Activated gamma-delta T cell (primary cell): ENCODE results near the gene LOC101059915.

Source experiments
- DNase-seq: peaks from one replicate; lab custom pipeline; 2025; lab: John Stamatoyannopoulos, UW

The LOC101059915 gene

DNA sequence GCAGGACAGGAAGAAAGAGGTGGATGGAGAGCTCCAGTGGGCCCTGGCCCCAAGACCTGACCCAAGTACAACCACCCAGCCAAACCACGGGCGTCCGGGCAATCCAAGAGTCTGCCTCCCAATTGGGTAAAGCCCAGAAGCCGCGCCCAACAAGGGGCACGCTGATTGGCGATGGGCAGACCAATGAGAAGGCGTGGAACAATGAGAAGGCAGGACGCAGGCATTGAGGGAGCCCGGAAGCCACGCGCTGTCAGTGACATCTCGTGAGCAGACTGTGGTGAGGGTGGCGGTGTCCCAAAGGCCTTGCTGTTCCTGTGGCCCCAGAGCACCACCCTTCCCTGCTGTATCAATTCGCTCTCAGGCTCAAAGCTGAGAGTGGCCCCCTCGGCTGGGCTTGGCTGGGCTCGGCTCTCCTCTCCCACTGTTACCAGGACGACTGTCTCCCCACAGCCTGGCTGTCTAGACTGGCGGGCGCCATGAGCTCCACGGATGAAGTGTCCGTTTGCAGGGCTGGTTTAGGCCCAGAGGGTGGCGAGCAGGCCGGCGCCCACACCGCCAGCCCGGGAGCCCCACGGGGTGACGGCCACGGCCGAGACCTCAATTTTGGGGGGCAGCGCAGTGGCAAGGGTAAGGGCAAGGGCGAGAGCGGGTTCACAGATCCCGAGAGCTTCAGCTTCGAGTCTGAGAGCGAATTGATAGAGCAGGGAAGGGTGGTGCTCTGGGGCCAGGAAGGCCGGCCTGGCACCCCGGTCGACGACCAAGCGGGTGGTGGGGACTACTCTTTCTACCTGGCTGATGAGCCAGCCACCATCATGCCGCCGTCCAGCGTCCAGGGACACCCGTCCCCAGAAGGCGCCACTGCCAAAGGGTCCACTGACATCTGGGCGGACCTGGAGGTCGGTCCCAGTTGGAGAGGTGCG is at the start of gene LOC101059915:
LOC101059915 (plus strand) TSS at position 219 of the 920 bp plus-strand sequence.
- no peak for DNase-seq

DNA sequence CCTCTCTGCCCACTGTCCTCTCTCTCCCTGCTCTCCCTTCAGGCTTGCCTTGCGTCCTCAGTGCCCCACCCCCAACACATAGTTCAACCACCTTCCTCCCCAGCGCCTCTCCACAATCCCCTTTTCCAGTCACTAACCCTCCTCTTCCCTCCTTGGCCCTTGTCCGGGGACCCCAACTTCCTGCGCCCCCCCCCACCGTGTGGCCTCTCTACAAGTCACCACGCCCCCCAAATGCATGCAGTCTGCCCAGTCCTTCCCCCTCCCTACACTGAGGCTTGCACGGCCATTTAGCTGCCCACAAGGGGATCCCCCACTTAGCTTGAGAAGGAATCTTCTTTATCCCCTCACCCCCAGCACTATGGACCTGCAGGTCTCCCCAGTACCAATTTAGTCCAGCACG is 49.6 kb upstream of the LOC101059915 start:
- DNase-seq, result no peak

DNA sequence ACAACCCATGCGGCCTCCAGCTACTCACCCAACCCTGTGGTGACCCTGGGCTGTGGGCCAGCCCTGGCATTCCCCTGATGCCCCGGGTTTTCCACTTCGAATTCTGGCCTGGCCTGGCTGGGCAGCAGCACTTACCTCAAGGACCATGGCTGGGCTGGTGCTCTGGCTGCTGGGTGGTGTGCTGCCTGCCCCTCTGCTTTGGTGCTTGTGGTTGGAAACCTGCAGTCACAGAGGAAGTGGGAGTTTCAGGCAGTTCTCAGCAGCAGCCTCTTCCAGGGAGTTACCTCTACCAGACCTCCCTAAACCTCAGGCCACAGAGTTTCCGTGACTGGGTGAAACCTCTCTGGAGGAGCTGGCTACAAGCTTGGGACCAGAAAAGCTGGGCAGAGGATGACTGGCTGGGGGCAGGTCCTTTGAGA is 49.0 kb upstream of the LOC101059915 start, which contains the start of gene CXCR3:
CXCR3 (minus strand) TSS at position 209 of the 419 bp plus-strand sequence; CDS start at position 147, 62 bp downstream.
- peak; percentile 35 for DNase-seq

GRCh38 chrX:71618787-71619186 is 48.6 kb upstream of the LOC101059915 start:
- DNase-seq, result no peak

DNA sequence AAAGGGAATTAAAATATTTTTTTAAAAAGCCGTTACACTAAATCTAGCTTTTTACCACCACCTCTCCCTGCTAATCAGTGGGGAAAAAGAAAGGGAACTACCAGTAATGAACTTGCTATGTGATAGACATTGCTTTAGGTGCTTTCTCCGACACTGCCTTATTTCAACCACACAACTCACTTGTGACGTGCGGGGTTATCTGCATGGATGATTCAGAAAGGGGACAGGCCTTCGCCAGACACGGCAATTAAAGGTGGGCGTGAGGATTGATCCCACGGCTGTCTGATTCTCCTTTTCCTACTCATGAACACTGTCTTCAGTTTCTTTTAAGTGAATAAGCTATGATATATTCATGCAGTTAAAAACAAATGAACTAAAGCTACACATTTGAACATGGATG is 48.2 kb upstream of the LOC101059915 start:
- no peak for DNase-seq

DNA sequence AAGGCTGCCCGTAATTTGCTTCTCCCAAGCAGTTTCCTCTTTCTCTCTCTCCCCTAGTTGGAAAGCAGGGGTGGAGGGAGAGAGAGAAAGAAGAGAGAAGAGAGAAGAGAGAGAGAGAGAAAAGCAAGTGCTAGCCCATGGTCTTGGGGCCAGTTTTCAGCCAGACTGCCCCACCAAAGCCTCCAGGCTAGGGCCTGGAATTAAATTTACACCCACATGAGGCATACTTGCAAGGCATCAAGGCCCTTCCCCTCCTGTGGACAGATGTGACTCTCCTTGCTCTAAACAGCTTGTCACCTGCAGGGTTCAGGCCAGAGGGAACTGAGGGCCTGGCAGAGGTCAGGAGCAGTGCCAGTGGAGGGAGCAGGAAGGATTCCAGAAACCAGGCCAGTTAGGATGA is 47.4 kb upstream of the LOC101059915 start:
- no peak for DNase-seq

DNA sequence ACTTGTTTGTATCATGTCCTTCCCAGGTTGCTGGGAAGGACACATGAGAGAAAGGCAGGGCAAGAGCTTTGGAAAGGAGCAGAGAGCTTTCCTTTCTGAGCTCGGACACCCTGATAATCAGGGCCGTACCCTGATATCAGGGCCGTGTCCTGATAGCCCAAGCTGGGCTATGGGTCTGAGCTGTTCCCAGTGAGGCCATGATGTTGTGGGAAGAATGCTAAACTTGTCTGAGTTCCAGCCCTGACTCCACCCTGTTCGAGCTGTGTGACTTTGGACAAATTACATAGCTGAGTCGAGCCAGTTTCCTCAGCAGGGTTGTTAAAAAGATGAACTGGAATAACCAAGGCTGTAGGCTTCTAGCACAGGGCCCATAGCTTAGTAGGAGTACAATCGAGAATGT is 45.7 kb upstream of the LOC101059915 start:
- no peak for DNase-seq

DNA sequence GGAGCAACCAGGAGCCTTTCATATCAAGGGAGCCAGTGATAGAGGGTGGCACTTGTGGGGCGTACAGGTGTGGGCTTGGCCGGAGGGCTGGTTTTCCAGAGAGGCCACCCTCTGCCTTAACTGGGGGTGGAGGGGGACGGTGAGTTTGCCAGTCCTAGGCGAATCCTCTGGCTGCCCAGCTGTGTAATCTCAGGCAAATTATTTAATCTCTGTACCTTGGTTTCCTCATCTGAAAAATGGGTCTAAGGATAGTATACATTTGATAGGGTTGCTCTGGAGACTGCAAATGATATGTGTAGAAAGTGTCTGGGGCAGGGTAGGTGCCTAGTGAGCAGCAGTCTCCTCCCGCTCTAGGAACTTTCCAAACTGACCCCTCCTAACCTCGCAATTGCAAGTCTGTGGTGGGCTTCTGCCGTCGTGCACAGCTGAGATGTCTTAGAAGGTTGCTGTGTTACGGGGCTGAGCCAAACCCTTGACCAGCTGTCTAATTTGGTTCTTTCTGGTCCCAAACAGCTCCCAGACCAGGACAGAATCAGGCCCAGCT is 45.2 kb upstream of the LOC101059915 start:
- no peak for DNase-seq

DNA sequence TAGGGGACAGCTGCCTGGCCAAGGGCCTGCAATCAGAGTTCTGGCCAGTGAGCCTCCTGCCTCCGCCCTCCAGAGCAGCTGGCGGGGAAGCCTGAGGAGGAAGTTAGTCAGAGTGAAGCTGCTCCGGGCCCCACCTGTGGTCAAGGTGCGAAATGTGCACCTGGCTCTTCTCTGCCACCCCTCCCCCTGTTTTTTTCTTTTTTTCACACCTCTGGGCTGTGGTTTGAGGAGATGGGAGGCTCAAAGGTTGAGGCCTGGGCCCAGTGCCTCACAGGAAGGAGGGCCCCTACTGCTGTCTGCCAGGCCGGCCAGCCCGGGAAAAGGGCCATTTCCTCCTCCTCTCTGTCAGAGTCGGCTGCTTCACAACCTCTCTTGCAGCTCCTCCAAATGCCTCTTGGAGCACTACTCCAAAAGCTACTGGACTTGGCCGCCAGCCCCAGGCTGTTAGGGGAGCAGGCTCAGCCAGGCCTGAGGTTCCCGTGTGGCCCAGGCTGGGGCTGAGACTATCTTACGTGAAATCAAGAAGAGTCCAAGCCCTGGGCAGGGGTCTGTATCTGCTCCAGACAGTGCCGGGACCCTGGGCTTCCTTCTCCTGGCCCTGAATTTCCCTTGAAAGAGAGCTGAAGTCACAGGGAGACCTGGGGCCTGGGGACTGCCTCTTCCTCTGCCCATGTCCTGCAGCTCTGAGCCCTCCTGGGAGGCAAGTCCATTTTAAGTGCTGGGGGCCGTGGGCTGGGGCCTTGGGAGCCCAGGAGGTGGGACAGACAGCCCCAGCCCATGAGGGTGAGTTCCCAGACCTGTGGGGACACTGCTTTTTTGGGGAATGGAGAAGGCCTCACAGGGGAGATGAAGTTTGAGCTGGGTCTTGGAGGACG is 44.5 kb upstream of the LOC101059915 start:
- peak; percentile 57 for DNase-seq

- DNase-seq, result no peak
These were observed 43.6 kb upstream of the LOC101059915 start for GRCh38 chrX:71623714-71624113.

- DNase-seq, result no peak
These were observed 41.9 kb upstream of the LOC101059915 start for GRCh38 chrX:71625471-71625870.

GRCh38 chrX:71626576-71626975 is 40.8 kb upstream of the LOC101059915 start:
- DNase-seq, result no peak

GRCh38 chrX:71627588-71628404 is 39.5 kb upstream of the LOC101059915 start:
- no peak for DNase-seq

- no peak for DNase-seq
These were observed 37.9 kb upstream of the LOC101059915 start for GRCh38 chrX:71629467-71629866.

DNA sequence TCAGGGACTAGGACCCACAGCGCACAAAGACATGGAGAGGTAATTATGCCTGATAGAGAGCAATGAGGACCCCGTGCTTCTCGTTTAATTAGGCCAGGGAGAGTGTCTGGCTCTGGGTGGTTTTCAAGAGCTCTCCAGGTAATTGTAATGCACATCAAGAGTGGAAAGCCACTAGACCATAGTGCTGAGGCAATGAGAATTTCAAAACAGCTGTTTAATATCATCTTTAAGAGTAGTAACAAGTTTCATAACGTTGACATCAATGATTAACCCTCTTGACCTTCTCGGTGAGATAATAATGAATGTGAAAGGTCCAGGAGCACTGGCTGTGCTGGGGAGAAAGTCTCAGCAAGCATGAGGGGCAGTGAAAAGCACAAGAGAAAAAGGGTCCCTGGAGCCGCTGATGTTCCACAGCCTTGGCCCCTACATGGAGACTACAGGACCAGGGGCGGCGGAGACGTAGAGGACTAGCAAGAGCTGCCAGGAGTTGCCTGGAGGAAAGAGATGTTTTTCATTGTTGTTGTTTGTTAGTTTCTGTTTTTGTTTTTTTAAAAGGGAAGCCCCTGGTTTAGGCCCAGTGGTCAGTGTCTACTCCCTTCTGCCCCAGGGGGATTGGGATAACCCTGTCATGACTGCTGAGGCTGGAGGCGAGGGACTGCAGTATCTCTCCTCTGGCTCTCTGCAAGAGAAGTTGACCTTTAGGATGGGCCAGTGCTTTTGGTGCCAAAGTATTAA is 34.3 kb upstream of the LOC101059915 start:
- DNase-seq, result no peak

DNA sequence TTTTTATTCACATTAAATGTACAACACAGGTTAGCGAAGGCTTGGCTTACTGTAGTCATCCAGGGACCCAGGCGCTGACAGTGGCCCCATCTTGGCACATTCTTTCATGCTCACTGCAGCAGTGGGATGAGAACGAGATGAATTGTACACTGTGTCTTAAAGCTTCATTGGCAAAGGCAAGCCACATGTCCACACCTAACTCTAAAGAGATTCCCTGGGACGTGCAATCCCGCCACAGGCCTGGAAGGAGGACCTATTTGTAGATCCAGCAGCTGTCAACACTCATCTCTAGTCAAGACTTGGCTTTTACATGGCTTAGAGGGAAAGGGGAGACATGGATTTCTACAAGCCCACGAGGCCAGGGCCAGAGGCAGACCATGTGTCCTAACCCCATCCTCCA is 33.0 kb upstream of the LOC101059915 start:
- DNase-seq, result no peak

- no peak for DNase-seq
These were observed 30.7 kb upstream of the LOC101059915 start for GRCh38 chrX:71636438-71637252.

GRCh38 chrX:71637253-71637618 is 30.1 kb upstream of the LOC101059915 start:
- DNase-seq, result no peak

DNA sequence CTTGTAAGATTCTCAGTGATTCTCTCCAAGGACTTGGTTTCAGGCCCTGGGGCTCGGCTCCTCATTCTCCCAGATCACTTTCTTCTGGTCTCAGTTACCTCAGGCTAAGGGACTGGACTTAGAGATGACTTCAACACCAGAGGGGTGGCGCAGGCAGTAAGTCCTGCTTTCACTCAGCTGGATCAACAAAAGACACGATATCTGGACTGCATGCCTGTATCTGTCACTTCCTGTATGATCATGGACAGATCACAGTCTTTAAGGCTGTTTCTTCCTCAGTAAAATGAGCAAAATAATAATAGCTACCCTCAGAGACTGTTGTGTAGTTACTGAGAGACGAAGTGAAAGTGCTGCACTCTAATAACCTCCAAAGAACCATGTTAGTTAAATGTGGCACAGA is 29.5 kb upstream of the LOC101059915 start:
- no peak for DNase-seq

GRCh38 chrX:71638409-71638808 is 28.9 kb upstream of the LOC101059915 start:
- DNase-seq, result no peak
